Colonic mucosa (tissue), 4 donors: ENCODE results near the gene CPZ. TPM values are rescaled to one million over a fixed set of nuclear protein-coding genes. Genes with fewer than 3 reads are reported as not detected.

Source experiments
- DNase-seq: peaks from one replicate; pipeline ENCODE4 v3.0.0-alpha.2; 2020
- H3K27ac ChIP-seq: fragments of 200-600 bp; one replicate; pipeline ENCODE4 v1.8.0; 2021
- H3K27me3 ChIP-seq: fragments of 200-600 bp; one replicate; pipeline ENCODE4 v1.8.0; 2021
- H3K36me3 ChIP-seq: fragments of 200-600 bp; one replicate; pipeline ENCODE4 v1.8.0; 2021
- H3K4me1 ChIP-seq: fragments of 200-600 bp; one replicate; pipeline ENCODE4 v1.8.0; 2021; ENCODE audit warnings: mild to moderate bottlenecking
- H3K4me3 ChIP-seq: fragments of 200-600 bp; one replicate; pipeline ENCODE4 v1.8.0; 2021
- H3K9ac ChIP-seq, 2 donors: one replicate each; pipeline ENCODE4 v1.7.0; 2013; ENCODE audit warnings: control low read depth in 2 of 2, low read depth in 2 of 2, low read length in 2 of 2
- H3K9me3 ChIP-seq: fragments of 200-600 bp; one replicate; pipeline ENCODE4 v1.8.0; 2021
- intact Hi-C: fragments of 100-400 bp; cut with DNase I; formaldehyde crosslinking; loops from one replicate; pipeline ENCODE4 v1.14.1; 2022
- total RNA-seq, 2 donors: library from RNA; stranded (reverse); fragmentation: NEBNext Ultra II Directional in 1 of 2; extraction: Animal tissue kit (Norgen Biotek cat#: 25700) in 1 of 2; gene quantifications; one replicate each; pipeline ENCODE4 v1.2.1, GENCODE V29; 2021
- TF ChIP-seq, protein P1 (sequence below): fragments of 200-600 bp; IDR thresholded peaks from one replicate; pipeline ENCODE4 v1.8.0; 2022; ENCODE audit warnings: antibody characterized with exemption, mild to moderate bottlenecking
- donor health status: healthy.
- donor health status: DM: no; HTN: no; CAD: no.
- donor health status: DM: no; HTN: no; CAD: no.

Gene CPZ
- total RNA-seq, 2 donors from 2014 or later, result 1.2 to 1.5 TPM

DNA sequence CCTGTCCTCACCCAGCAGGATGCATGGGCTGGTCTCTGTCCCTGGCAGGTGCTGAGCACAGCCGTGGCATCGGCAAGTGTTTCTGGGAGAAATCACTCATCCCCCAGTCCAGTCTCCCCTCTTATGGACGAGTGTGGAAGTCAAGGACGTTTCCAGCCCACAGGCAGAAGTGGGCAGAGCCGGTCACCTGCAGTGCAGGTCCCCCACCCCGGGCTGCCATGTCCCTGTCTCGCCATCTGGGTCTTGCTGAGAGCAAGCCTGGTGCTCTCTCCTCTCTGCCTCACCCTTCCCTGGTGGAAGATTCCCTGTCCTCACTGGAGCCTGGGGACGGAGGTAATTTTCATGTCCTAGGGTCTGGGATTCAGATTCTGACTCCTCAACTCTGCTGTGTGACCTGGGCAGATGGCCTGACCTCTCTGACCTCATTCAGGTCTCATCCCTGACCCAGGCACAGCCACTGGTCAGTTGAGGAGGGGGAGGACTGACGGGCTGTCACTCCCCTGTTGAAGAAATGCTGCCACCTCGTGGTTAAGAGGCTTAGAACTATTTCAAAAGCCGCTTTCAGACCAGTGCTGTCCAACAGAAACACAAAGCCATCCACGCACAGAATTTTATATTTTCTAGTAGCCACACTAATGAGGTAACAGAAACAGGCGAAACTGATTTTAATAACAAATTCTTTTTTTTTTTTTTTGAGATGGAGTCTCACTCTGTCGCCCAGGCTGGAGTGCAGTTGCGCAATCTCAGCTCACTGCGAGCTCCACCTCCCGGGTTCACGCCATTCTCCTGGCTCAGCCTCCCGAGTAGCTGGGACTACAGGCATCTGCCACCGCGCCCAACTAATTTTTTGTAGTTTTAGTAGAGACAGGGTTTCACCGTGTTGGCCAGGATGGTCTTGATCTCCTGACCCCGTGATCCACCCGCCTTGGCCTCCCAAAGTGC lies 1.8 kb downstream of the CPZ start:
- Histone ChIP-seq H3K27ac (no peak overlapping the region), H3K4me3 (no peak overlapping the region), H3K9ac (peak overlapping the region in 1 of 2 donors; percentile 24), H3K36me3 (no peaks in the 10 kb centered on the region), H3K4me1 (no peaks in the 10 kb centered on the region), H3K9me3 (no peaks in the 10 kb centered on the region), H3K27me3 (peaks cover 27% of the 10 kb centered on the region)
- TF ChIP-seq, protein P1, sequence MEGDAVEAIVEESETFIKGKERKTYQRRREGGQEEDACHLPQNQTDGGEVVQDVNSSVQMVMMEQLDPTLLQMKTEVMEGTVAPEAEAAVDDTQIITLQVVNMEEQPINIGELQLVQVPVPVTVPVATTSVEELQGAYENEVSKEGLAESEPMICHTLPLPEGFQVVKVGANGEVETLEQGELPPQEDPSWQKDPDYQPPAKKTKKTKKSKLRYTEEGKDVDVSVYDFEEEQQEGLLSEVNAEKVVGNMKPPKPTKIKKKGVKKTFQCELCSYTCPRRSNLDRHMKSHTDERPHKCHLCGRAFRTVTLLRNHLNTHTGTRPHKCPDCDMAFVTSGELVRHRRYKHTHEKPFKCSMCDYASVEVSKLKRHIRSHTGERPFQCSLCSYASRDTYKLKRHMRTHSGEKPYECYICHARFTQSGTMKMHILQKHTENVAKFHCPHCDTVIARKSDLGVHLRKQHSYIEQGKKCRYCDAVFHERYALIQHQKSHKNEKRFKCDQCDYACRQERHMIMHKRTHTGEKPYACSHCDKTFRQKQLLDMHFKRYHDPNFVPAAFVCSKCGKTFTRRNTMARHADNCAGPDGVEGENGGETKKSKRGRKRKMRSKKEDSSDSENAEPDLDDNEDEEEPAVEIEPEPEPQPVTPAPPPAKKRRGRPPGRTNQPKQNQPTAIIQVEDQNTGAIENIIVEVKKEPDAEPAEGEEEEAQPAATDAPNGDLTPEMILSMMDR, result peak; percentile 48
- peak; percentile 58 for DNase-seq
- intact Hi-C loops, result loop anchor here (2.0 to 10.0 kb wide), 2 partner anchors 126 to 330 kb away; partner anchors contain the start of gene HTRA3

DNA sequence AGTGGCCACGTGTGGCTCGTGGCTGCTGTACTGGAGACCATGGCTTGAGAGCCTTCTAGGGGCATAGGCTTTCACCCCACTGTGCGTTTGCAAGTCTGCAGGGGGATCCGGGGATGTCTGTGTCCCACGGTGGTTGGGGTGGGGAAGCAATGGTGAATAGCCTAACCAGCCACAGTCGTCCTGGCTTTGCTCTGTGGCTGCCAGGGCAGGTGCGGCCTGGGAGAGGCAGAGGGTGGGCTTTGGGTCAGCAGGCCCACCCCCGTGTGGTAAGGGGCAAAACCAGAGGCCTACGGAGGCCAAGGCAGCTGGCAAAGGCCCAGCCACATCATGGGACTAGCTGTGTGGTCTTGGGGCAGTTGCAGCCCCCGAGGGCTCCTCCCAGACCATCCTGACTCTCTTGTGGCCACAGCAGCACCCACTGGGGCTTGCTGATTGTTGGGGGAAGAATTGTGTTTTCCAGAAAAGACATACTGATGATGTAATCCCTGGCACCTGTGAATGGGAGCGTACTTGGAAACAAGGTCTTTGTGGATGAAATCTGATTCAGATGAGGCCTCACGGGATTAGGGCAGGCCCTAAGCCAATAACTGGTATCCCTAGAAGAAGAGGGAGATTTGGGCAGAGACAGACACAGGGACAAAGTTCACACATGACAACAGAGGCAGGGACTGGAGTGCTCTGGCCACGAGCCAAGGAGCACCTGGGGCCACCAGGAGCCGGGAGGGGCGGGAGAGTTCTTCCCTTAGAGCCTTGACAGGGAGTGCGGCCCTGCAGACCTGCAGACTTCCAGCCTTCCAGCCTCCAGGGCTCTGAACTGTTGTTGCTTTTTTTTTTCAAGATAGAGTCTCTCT lies 2.9 kb downstream of the CPZ start:
- Histone ChIP-seq H3K4me3 (no peak overlapping the region), H3K4me1 (no peaks in the 10 kb centered on the region), H3K9me3 (no peaks in the 10 kb centered on the region), H3K27ac (no peak overlapping the region), H3K9ac (no peak overlapping the region), H3K27me3 (peaks cover 27% of the 10 kb centered on the region), H3K36me3 (no peaks in the 10 kb centered on the region)
- no peak for DNase-seq
- intact Hi-C loops, result loop anchor here (2.0 to 10.0 kb wide), 2 partner anchors 127 to 331 kb away; partner anchors contain the start of gene HTRA3
- TF ChIP-seq, protein P1, result no peak

DNA sequence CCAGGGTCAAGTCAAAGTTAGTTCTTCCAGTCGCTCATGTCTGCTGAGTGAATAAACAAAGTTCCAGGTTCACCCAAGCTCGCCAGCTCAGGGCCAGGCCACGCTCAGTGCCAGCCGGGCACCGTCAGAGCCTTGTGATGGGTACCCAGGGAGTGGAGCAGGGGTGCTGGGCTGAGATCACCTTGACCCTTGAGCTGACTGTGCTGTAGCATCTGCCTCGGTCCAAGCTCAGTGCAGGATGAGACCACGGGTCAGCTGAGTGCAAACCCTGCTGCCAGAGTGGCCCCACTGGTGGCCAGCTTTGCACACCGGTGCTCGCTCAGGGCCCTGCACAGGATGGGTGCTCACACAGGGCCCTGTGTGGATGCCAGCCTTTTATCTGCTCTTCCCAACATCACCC lies 4.3 kb downstream of the CPZ start:
- intact Hi-C loops, result loop anchor here (10.0 kb wide), 1 partner anchor 332 kb away; the partner anchor contains the start of gene HTRA3
- no peak for DNase-seq
- Histone ChIP-seq H3K36me3 (no peaks in the 10 kb centered on the region), H3K4me1 (no peaks in the 10 kb centered on the region), H3K27ac (no peak overlapping the region), H3K9ac (no peak overlapping the region), H3K4me3 (no peak overlapping the region), H3K27me3 (peaks cover 24% of the 10 kb centered on the region), H3K9me3 (no peaks in the 10 kb centered on the region)
- TF ChIP-seq, protein P1, result no peak

DNA sequence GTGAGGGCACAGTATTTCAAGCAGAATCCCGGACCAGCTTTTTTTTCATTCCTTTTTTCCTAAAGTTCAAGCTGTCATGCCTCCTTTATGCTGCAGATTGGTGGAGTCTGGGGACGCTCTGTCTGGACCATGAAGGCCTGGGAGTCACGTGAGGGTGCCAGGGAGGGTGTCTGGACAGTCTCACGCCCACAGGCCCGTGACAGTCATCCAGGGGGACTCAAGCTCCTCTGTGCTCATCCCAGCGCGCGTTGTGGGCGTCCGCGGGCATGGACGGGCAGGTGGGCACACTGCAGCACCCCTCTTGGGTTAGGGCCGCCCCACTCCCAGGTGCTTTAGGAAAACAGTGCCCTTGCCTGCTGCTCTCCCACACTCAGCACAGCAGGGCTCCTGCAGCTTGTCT lies 4.8 kb downstream of the CPZ start:
- H3K4me3 ChIP-seq, result no peak overlapping the region
- TF ChIP-seq, protein P1, result no peak
- intact Hi-C loops, result loop anchor here (10.0 kb wide), 1 partner anchor 333 kb away; the partner anchor contains the start of gene HTRA3
- H3K9me3 ChIP-seq, result no peaks in the 10 kb centered on the region
- no peak overlapping the region for H3K27ac ChIP-seq
- peaks cover 19% of the 10 kb centered on the region for H3K27me3 ChIP-seq
- no peaks in the 10 kb centered on the region for H3K36me3 ChIP-seq
- H3K9ac ChIP-seq, result no peak overlapping the region
- DNase-seq, result no peak
- no peaks in the 10 kb centered on the region for H3K4me1 ChIP-seq

DNA sequence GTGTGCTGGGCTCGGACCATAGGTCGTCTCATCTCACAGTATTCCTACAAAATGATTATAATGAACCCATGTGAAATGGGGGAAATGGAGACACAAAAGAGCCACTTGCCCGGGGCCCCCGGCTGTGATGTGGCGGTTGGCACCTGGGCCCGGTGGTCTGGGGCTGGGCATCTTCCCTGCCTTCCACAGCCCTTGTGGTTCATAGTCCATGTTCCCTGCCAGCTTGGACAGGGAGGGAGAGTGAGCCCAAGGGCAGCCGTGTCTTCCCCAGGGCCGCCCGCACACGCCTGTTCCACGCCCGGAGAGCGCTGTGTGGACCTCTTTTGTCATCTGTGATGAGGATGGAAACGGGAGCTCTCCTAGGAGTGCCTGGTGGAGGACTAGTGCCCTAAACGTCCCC lies 5.2 kb downstream of the CPZ start:
- H3K36me3 ChIP-seq, result no peaks in the 10 kb centered on the region
- no peaks in the 10 kb centered on the region for H3K4me1 ChIP-seq
- H3K27ac ChIP-seq, result no peak overlapping the region
- H3K9me3 ChIP-seq, result no peaks in the 10 kb centered on the region
- no peak for DNase-seq
- no peak overlapping the region for H3K4me3 ChIP-seq
- H3K9ac ChIP-seq, result no peak overlapping the region
- H3K27me3 ChIP-seq, result peaks cover 15% of the 10 kb centered on the region
- TF ChIP-seq, protein P1, result no peak
- intact Hi-C loops, result loop anchor here (10.0 kb wide), 1 partner anchor 333 kb away; the partner anchor contains the start of gene HTRA3
